A673 (cell line): ENCODE data around the gene BABAM2.
"Not testable (repeated sequence)": the region's sequence is repeated elsewhere in the genome, so short reads cannot be mapped to it uniquely, and the experiment has no call there.

Experiments
- EZH2 ChIP-seq: fragments of 200-600 bp; sonication (generic); IDR thresholded peaks from 2 replicates; pipeline ENCODE4 v1.6.1; 2017; ENCODE audit warnings: borderline replicate concordance, low read depth, mild to moderate bottlenecking, mixed read lengths, antibody characterized with exemption, low read length; ENCODE audit not compliant: poor library complexity, severe bottlenecking
- TF ChIP-seq, protein P1 (sequence below): fragments of 300-800, 200-600 bp; sonication (generic); conservative IDR thresholded peaks from 2 replicates; pipeline ENCODE4 v1.5.1; 2017; ENCODE audit warnings: low read depth, mild to moderate bottlenecking, antibody characterized with exemption, low read length, moderate library complexity, mixed read lengths

DNA sequence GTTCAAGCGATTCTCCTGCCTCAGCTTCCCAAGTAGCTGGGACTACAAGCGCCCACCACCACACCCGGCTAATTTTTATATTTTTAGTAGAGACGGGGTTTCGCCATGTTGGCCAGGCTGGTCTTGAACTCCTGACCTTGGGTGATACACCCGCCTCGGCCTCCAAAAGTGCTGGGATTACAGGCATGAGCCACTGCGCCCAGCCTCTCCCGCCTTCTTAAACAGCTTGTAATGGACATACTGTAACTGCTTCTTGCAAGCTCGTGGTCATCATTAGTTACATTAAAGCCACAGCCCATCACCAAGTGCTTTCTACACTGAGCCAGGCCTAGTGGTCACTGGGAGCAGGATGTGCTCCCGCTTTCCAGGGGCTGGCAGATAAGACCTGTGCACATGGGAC is 444.7 kb downstream of the BABAM2 start:
- TF ChIP-seq, protein P1, sequence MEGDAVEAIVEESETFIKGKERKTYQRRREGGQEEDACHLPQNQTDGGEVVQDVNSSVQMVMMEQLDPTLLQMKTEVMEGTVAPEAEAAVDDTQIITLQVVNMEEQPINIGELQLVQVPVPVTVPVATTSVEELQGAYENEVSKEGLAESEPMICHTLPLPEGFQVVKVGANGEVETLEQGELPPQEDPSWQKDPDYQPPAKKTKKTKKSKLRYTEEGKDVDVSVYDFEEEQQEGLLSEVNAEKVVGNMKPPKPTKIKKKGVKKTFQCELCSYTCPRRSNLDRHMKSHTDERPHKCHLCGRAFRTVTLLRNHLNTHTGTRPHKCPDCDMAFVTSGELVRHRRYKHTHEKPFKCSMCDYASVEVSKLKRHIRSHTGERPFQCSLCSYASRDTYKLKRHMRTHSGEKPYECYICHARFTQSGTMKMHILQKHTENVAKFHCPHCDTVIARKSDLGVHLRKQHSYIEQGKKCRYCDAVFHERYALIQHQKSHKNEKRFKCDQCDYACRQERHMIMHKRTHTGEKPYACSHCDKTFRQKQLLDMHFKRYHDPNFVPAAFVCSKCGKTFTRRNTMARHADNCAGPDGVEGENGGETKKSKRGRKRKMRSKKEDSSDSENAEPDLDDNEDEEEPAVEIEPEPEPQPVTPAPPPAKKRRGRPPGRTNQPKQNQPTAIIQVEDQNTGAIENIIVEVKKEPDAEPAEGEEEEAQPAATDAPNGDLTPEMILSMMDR: not testable (repeated sequence)
- TF ChIP-seq EZH2: not testable (repeated sequence)
